Stimulated activated effector memory CD8-positive, alpha-beta T cell treated with anti-CD3 and anti-CD28 coated beads, Interleukin-12 subunit alpha, Interleukin-12 subunit beta, amount 100 ng/mL, for 72 hours (primary cell): ENCODE data around the gene PSAP.
A peak's percentile ranks its signal among the peaks of the same experiment; 100 is the strongest.

ENCODE experiments used
- ATAC-seq: fragments of 150-1000 bp; cut with Tn5 transposase; 2 replicates; pipeline ENCODE4 v1.10.0; 2021
- DNase-seq, 2 donors: peaks; one replicate each; pipeline ENCODE4 v3.0.0; 2021 to 2022; ENCODE audit warnings: low spot score in 2 of 2
- H3K27ac Mint-ChIP-seq: one replicate; pipeline ENCODE4 v1.8.0; 2022; ENCODE audit warnings: mild to moderate bottlenecking, mixed read lengths
- H3K36me3 Mint-ChIP-seq: one replicate; pipeline ENCODE4 v1.8.0; 2022; ENCODE audit warnings: mild to moderate bottlenecking, mixed read lengths
- H3K4me1 Mint-ChIP-seq: one replicate; pipeline ENCODE4 v1.8.0; 2022; ENCODE audit warnings: mixed read lengths
- H3K4me3 Mint-ChIP-seq: one replicate; pipeline ENCODE4 v1.8.0; 2022; ENCODE audit warnings: mild to moderate bottlenecking, mixed read lengths
- H3K9me3 Mint-ChIP-seq: one replicate; pipeline ENCODE4 v1.8.0; 2022; ENCODE audit warnings: mixed read lengths

The PSAP gene

GRCh38 chr10:71842422-71842821 is 8.6 kb downstream of the PSAP start:
- no peak overlapping the region for H3K27ac Mint-ChIP-seq
- no peak for DNase-seq
- no peaks in the 10 kb centered on the region for H3K9me3 Mint-ChIP-seq
- no peaks in the 10 kb centered on the region for H3K36me3 Mint-ChIP-seq
- H3K4me1 Mint-ChIP-seq: peaks cover 63% of the 10 kb centered on the region
- no peak for ATAC-seq
- H3K4me3 Mint-ChIP-seq: no peak overlapping the region

DNA sequence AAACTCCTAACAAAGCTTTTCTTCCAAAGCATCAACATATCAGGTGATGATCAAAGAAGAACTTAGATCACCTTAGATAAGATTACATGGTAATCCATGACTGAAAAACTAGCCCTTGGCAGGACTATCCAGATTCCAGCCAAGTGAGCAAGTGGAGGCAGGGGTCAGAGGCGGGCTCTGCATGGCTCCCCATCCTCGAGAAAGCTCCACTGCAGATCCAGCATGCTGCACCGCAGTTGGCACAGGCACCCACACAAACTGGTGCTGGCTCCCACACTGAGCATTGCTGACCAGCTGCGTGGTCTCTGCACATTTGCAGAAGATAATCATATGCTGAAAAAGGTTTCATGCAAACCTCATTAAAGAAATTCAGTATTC is 10.1 kb downstream of the PSAP start:
- Mint-ChIP-seq H3K27ac (no peak overlapping the region), H3K4me1 (peaks cover 72% of the 10 kb centered on the region), H3K9me3 (no peaks in the 10 kb centered on the region), H3K36me3 (no peaks in the 10 kb centered on the region), H3K4me3 (no peak overlapping the region)
- no peak for DNase-seq
- no peak for ATAC-seq

- no peaks in the 10 kb centered on the region for H3K36me3 Mint-ChIP-seq
- no peak for ATAC-seq
- no peak overlapping the region for H3K27ac Mint-ChIP-seq
- H3K4me3 Mint-ChIP-seq: no peak overlapping the region
- DNase-seq: no peak
- H3K4me1 Mint-ChIP-seq: peaks cover 71% of the 10 kb centered on the region
- no peaks in the 10 kb centered on the region for H3K9me3 Mint-ChIP-seq
Observed at GRCh38 chr10:71840177-71840957, 10.7 kb downstream of the PSAP start.

GRCh38 chr10:71838264-71839211 is 12.5 kb downstream of the PSAP start:
- H3K9me3 Mint-ChIP-seq: no peaks in the 10 kb centered on the region
- H3K4me3 Mint-ChIP-seq: no peak overlapping the region
- H3K36me3 Mint-ChIP-seq: peaks cover 2% of the 10 kb centered on the region
- ATAC-seq: no peak
- H3K4me1 Mint-ChIP-seq: peaks cover 63% of the 10 kb centered on the region
- DNase-seq: no peak
- H3K27ac Mint-ChIP-seq: peak overlapping the region; percentile 75

GRCh38 chr10:71837098-71837827 is 13.8 kb downstream of the PSAP start:
- DNase-seq (no peak), ATAC-seq (no peak)
- H3K4me3 Mint-ChIP-seq: no peak overlapping the region
- peaks cover 64% of the 10 kb centered on the region for H3K4me1 Mint-ChIP-seq
- H3K36me3 Mint-ChIP-seq: peaks cover 14% of the 10 kb centered on the region
- H3K27ac Mint-ChIP-seq: peak overlapping the region; percentile 75
- no peaks in the 10 kb centered on the region for H3K9me3 Mint-ChIP-seq

DNA sequence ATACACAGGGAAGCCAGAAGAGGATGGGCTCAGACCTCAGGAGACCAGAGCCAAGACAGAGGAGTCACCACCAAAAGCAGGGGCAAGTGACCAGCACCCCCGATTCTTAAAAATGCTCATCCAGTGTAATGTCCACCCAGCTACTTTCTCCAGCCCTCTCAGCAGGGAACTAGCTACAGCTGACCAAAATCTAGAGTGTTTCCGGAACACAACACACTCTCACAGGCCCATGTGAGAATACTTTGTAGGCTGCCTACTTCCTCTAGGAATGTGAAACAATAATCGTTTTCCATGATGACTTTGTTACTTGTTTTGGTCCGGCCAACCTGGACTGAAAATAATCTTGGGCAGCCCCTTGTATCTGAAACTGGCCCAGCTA is 14.5 kb downstream of the PSAP start:
- Mint-ChIP-seq H3K36me3 (peaks cover 21% of the 10 kb centered on the region), H3K9me3 (no peaks in the 10 kb centered on the region), H3K4me1 (peaks cover 64% of the 10 kb centered on the region), H3K27ac (peak overlapping the region; percentile 63), H3K4me3 (no peak overlapping the region)
- ATAC-seq (no peak), DNase-seq (no peak)

DNA sequence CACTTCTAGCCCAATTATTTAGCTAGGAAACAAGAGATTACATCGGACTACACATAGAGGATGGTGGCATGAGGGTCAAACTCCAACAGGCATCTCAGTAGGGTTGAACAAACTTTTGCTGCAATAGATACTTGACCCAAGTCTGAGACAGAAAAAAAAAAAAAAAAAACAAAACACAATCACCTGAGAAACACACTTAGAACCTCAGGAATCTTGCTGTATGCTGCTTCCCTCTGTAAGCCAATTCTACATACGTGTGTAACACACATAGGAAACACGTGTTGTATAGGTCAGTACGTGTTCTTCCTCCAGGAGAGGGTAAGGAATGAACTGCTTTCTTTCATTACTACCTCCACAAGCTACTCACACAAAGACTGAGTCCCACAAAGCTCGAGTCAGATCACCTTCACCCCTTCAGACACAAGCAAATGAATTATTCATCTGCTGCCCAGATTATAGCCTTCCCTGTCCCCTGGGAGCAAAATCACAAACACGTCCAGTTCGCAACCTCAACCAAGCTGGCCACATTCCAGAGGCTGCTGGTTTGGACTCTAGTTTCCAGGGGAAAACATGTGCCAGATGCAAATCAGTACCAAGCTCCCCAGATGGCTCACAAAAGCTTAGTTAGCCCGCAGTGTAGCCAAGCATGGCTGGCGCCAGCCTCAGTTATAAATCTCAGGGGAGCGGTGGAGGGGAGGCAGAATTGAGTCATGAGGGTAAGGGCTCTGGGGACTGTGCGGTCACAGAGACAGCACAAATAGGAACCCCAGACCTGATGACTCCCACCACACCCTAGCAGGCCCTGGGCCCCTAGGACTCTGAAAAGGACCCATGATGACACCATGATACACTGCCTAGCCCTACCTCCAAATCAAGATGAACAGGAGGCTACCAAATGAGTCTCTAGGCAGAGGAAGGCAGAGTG is 15.1 kb downstream of the PSAP start:
- ATAC-seq (peak; percentile 95), DNase-seq (no peak)
- Mint-ChIP-seq H3K36me3 (peaks cover 27% of the 10 kb centered on the region), H3K4me3 (peak overlapping the region; percentile 2), H3K27ac (peak overlapping the region; percentile 63), H3K4me1 (peaks cover 64% of the 10 kb centered on the region), H3K9me3 (no peaks in the 10 kb centered on the region)

GRCh38 chr10:71834343-71834674 is 16.7 kb downstream of the PSAP start:
- Mint-ChIP-seq H3K36me3 (peaks cover 43% of the 10 kb centered on the region), H3K4me3 (no peak overlapping the region), H3K4me1 (peaks cover 53% of the 10 kb centered on the region), H3K9me3 (no peaks in the 10 kb centered on the region), H3K27ac (no peak overlapping the region)
- ATAC-seq: no peak
- DNase-seq: no peak

GRCh38 chr10:71833451-71834342 is 17.4 kb downstream of the PSAP start:
- H3K4me1 Mint-ChIP-seq: peaks cover 48% of the 10 kb centered on the region
- H3K4me3 Mint-ChIP-seq: no peak overlapping the region
- peaks cover 50% of the 10 kb centered on the region for H3K36me3 Mint-ChIP-seq
- H3K9me3 Mint-ChIP-seq: no peaks in the 10 kb centered on the region
- no peak for DNase-seq
- ATAC-seq: no peak
- no peak overlapping the region for H3K27ac Mint-ChIP-seq

DNA sequence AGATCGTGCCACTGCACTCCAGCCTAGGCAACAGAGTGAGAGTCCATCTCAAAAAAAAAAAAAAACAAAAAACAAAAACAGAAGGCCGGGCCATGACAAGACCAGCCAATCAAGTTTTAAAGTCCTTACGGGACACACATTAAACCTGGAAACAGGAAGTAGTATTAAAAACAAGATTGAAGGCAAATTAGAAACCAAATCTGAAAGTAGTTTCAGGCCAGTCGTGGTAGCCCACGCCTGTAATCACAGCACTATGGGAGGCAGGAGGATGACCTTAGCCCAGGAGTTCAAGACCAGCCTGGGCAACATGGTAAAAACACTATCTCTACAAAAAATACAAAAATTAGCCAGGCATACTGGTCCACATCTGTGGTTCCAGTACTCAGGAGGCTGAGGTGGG is 18.1 kb downstream of the PSAP start:
- ATAC-seq: peak; percentile 39
- Mint-ChIP-seq H3K4me3 (no peak overlapping the region), H3K27ac (no peak overlapping the region), H3K9me3 (no peaks in the 10 kb centered on the region), H3K4me1 (peaks cover 40% of the 10 kb centered on the region), H3K36me3 (peaks cover 57% of the 10 kb centered on the region)
- DNase-seq: no peak

DNA sequence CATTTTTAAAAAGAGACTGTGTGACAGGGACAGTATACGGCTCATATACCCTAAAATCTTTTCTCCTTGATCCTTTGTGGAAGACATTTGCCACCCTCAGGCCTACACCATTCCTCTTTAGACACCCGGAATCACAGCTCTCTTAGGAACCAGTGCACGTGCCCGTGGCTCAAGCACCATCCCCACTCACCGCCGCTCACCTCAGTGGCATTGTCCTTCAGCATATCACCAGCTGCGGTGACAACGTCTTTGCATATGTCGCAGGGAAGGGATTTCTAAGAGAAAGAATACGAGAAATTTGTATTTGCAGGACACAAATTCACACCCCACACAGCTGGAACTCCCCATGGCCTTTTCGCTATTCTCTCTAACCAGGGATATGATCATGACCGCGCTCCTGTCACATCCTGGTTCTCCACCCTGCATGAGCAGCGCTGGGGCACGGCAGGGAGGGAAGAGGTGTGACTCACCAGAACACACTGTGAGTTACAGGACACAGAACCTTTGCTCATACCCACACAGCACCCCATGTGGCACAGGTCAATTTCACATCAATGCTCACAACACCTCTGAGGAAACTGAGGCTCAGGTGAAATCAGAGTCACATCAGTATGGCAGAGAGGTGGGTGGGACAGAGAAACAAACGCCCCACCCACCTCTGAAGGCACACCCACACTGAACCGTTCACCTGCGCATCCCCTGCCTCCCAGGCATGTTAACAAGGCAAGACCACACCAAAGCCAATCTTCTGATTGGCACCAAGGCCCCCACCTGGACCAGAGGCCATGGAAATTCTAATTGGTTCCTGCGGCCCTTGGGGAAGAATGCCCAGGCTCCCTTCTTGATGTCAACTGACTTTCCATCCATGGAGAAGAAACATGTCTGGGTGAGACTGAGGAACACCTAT is 19.2 kb downstream of the PSAP start:
- ATAC-seq (no peak), DNase-seq (no peak)
- Mint-ChIP-seq H3K27ac (no peak overlapping the region), H3K36me3 (peaks cover 67% of the 10 kb centered on the region), H3K4me3 (no peak overlapping the region), H3K9me3 (no peaks in the 10 kb centered on the region), H3K4me1 (peaks cover 30% of the 10 kb centered on the region)

DNA sequence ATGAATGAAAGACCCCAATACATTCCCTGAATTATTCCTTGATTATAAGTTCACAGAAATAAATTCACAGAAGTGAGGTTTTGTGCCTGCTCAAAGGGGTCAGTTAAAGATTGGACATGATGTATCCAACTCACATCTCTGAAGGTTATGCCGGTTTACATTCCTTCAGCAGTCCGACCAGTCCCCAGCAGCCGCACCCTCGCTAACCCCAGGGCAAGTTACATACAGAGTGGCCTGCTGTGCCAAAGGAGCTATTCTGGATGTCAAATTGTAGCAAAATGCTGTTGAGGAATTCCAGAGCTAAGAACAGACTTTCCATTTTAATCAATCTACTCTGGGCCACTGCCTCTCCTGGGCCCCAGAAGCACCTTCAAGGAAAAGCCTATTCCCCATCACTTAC is 20.3 kb downstream of the PSAP start:
- peaks cover 79% of the 10 kb centered on the region for H3K36me3 Mint-ChIP-seq
- no peak for ATAC-seq
- peaks cover 18% of the 10 kb centered on the region for H3K4me1 Mint-ChIP-seq

DNA sequence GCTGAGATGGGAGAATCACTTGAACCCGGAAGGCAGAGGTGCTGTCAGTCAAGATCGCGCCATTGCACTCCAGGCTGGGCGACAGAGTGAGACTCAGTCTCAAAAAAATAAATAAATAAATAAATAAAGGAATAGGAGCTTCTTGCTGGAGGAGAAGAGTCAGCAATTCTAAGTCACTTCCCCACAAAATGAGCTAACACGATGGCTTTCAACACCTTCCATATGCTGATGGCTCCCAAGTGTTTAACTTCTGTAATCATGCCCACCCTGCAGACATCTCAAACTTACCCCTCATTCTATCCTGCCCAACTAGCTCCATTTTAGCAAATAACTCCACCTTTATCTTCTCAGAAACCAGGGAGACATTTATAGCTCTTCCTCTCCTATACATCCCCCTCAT is 21.2 kb downstream of the PSAP start:
- no peak overlapping the region for H3K4me3 Mint-ChIP-seq
- H3K36me3 Mint-ChIP-seq: peaks cover 88% of the 10 kb centered on the region
- no peak for DNase-seq
- no peak for ATAC-seq
- peaks cover 17% of the 10 kb centered on the region for H3K4me1 Mint-ChIP-seq
- H3K9me3 Mint-ChIP-seq: no peaks in the 10 kb centered on the region
- no peak overlapping the region for H3K27ac Mint-ChIP-seq

More for the DNA sequence above, 20.3 kb downstream of the PSAP start:
- no peak overlapping the region for H3K4me3 Mint-ChIP-seq
- DNase-seq: no peak
- H3K9me3 Mint-ChIP-seq: no peaks in the 10 kb centered on the region
- no peak overlapping the region for H3K27ac Mint-ChIP-seq
